Measurements from ENCODE around the gene PRPH2. TPM values are rescaled to one million over a fixed set of nuclear protein-coding genes. Genes with fewer than 3 reads are reported as not detected.

PRPH2 gene
- total and polyA plus RNA-seq, 10 of the 15 experiments (the other 5 are each of a cell fraction or from before 2014, with no cell fraction given): 0.08 TPM; not detected in 9

DNA sequence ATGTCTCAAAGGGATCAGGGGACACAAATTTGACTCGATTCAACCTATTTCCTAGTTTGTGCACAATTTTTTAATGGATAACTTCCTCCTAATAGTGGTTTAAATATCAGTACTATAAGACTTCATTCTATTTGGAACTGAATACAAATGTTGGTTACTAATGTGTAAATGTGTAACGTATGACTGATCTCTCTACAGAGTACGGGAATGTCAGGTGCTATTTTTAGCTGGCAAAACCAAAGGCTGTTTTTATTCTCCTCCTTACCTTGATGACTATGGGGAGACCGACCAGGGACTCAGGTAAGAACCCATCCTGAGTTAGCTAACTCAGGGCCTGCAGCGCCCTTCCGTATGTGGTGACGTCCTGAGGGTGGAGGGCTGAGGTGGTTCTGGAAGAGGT is 33.0 kb downstream of the PRPH2 start:
- DNase-seq (ENCODE audit: low read depth, low spot score) (no peak), FAIRE-seq (no peak), ATAC-seq (no peak)
- ChIA-PET CTCF (interaction anchor here (0.5 to 4.2 kb wide), 4 partner anchors 19 to 43 kb away, joined by 3 to 19 read pairs (median 3); no protein-coding TSS in a partner anchor), POLR2A (interaction anchor here (0.5 to 1.0 kb wide), 3 partner anchors 15 to 232 kb away, joined by 3 to 4 read pairs (median 4); no protein-coding TSS in a partner anchor), SMC1A (ENCODE audit: uncharacterized antibody, unreplicated experiment) (interaction anchor here (1.7 kb wide), 1 partner anchor 37 kb away, joined by 4 read pairs; no protein-coding TSS in a partner anchor), RAD21 (ENCODE audit: unreplicated experiment) (no interaction called here)
- in situ Hi-C loops (cut with MboI): no loop called here
- H3K4me2 ChIP-seq (ENCODE audit: control insufficient read depth, insufficient read depth): no peak overlapping the region
- WGBS (ENCODE audit: insufficient coverage, insufficient replicate concordance, low lambda C conversion rate, missing lambda C conversion rate): 74% methylated on average over 7 of the region's 7 CpGs
- BruUV-seq (replicated peaks): no TSS peak
- no peak overlapping the region for H3K27ac ChIP-seq (ENCODE audit: control insufficient read depth, insufficient read depth)
- no peak overlapping the region for H3K4me3 ChIP-seq
- H3K9ac ChIP-seq (ENCODE audit: control insufficient read depth, insufficient read depth, low read length): no peak overlapping the region
- H3K9me3 ChIP-seq (replicated peaks; ENCODE audit: control insufficient read depth, insufficient read depth, low read length): no peaks in the 10 kb centered on the region
- intact Hi-C loops (cut with micrococcal nuclease; ENCODE audit: unreplicated experiment): no loop called here
- H3K27me3 ChIP-seq (replicated peaks in 1 of 2; ENCODE audit: control insufficient read depth in 2 of 2, insufficient read depth in 2 of 2, low read length in 1 of 2): no peaks in the 10 kb centered on the region
- H4K20me1 ChIP-seq (ENCODE audit: control insufficient read depth, insufficient read depth): no peaks in the 10 kb centered on the region
- H2AFZ ChIP-seq (ENCODE audit: control insufficient read depth, low read depth, low read length): no peak overlapping the region
- no peaks in the 10 kb centered on the region for H3K79me2 ChIP-seq (ENCODE audit: control insufficient read depth, insufficient read depth, low read length)
- H3K4me1 ChIP-seq (ENCODE audit: control insufficient read depth, insufficient read depth, low read length): no peaks in the 10 kb centered on the region
- TF ChIP-seq GATAD2B (conservative IDR thresholded peaks at IDR 0.05; ENCODE audit: low read depth) (no peak), USF1 (IDR thresholded peaks at IDR 0.05; ENCODE audit: borderline replicate concordance, extremely low read length, insufficient read depth, low read depth, low read length) (no peak), MYC (IDR thresholded peaks at IDR 0.05; ENCODE audit: insufficient read depth, insufficient read length, insufficient replicate concordance, low read length, severe bottlenecking) (no peak), BRCA1 (IDR thresholded peaks at IDR 0.05; ENCODE audit: low read depth, low read length) (no peak), SMC3 (IDR thresholded peaks at IDR 0.05; ENCODE audit: borderline replicate concordance, low read length) (no peak), POLR2AphosphoS5 (IDR thresholded peaks at IDR 0.05; ENCODE audit: low read length) (no peak), ZNF207 (IDR thresholded peaks at IDR 0.05; ENCODE audit: borderline replicate concordance) (no peak), WRNIP1 (IDR thresholded peaks at IDR 0.05; ENCODE audit: borderline replicate concordance, low read depth, low read length) (no peak), RB1 (IDR thresholded peaks at IDR 0.05; ENCODE audit: borderline replicate concordance) (no peak), CBFB (IDR thresholded peaks at IDR 0.05; ENCODE audit: low read depth) (no peak)
- TF ChIP-seq, protein P1, sequence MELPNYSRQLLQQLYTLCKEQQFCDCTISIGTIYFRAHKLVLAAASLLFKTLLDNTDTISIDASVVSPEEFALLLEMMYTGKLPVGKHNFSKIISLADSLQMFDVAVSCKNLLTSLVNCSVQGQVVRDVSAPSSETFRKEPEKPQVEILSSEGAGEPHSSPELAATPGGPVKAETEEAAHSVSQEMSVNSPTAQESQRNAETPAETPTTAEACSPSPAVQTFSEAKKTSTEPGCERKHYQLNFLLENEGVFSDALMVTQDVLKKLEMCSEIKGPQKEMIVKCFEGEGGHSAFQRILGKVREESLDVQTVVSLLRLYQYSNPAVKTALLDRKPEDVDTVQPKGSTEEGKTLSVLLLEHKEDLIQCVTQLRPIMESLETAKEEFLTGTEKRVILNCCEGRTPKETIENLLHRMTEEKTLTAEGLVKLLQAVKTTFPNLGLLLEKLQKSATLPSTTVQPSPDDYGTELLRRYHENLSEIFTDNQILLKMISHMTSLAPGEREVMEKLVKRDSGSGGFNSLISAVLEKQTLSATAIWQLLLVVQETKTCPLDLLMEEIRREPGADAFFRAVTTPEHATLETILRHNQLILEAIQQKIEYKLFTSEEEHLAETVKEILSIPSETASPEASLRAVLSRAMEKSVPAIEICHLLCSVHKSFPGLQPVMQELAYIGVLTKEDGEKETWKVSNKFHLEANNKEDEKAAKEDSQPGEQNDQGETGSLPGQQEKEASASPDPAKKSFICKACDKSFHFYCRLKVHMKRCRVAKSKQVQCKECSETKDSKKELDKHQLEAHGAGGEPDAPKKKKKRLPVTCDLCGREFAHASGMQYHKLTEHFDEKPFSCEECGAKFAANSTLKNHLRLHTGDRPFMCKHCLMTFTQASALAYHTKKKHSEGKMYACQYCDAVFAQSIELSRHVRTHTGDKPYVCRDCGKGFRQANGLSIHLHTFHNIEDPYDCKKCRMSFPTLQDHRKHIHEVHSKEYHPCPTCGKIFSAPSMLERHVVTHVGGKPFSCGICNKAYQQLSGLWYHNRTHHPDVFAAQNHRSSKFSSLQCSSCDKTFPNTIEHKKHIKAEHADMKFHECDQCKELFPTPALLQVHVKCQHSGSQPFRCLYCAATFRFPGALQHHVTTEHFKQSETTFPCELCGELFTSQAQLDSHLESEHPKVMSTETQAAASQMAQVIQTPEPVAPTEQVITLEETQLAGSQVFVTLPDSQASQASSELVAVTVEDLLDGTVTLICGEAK (IDR thresholded peaks at IDR 0.05; ENCODE audit: borderline replicate concordance): no peak
- TF ChIP-seq, protein P2, sequence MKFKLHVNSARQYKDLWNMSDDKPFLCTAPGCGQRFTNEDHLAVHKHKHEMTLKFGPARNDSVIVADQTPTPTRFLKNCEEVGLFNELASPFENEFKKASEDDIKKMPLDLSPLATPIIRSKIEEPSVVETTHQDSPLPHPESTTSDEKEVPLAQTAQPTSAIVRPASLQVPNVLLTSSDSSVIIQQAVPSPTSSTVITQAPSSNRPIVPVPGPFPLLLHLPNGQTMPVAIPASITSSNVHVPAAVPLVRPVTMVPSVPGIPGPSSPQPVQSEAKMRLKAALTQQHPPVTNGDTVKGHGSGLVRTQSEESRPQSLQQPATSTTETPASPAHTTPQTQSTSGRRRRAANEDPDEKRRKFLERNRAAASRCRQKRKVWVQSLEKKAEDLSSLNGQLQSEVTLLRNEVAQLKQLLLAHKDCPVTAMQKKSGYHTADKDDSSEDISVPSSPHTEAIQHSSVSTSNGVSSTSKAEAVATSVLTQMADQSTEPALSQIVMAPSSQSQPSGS (IDR thresholded peaks at IDR 0.05; ENCODE audit: low read length): no peak
- H3K36me3 ChIP-seq (ENCODE audit: control insufficient read depth in 2 of 2, insufficient read depth in 2 of 2, low read length in 1 of 2): peaks cover 6 to 18% of the 10 kb centered on the region in 2 experiments; a peak in 3 of 4 replicates

Data from GM12878 (cell line).